HepG2 (cell line): ENCODE data around the gene TCFL5. TPM values are rescaled to one million over a fixed set of nuclear protein-coding genes. Genes with fewer than 3 reads are reported as not detected.

Experiments used
- CSRNP1 ChIP-seq: sonication (generic); formaldehyde crosslinking; IDR thresholded peaks from 2 replicates; pipeline ENCODE4 v1.8.1; 2023; ENCODE audit warnings: mild to moderate bottlenecking, missing genetic modification reagents
- DDIT3 ChIP-seq: sonication (generic); formaldehyde crosslinking; IDR thresholded peaks from 2 replicates; pipeline ENCODE4 v1.4.0; 2020; ENCODE audit warnings: mild to moderate bottlenecking, missing genetic modification reagents
- GFI1 ChIP-seq: sonication (generic); formaldehyde crosslinking; IDR thresholded peaks from 2 replicates; pipeline ENCODE4 v1.5.0; 2020; ENCODE audit warnings: missing genetic modification reagents, mild to moderate bottlenecking, borderline replicate concordance
- HOMEZ ChIP-seq: IDR thresholded peaks from 2 replicates; pipeline ENCODE4 v1.6.1; 2016; ENCODE audit warnings: low read depth
- JUN ChIP-seq: sonication (generic); formaldehyde crosslinking; IDR thresholded peaks from 2 replicates; pipeline ENCODE4 v1.4.0; 2020; ENCODE audit warnings: mild to moderate bottlenecking, missing genetic modification reagents
- KDM5A ChIP-seq: fragments of 200-600 bp; sonication (generic); IDR thresholded peaks from 2 replicates; pipeline ENCODE4 v1.7.0; 2018; ENCODE audit warnings: antibody characterized with exemption, mild to moderate bottlenecking, low read length, borderline replicate concordance
- LBX2 ChIP-seq: sonication (generic); formaldehyde crosslinking; IDR thresholded peaks from 2 replicates; pipeline ENCODE4 v1.5.0; 2020; ENCODE audit warnings: missing genetic modification reagents, mild to moderate bottlenecking, borderline replicate concordance
- MATR3 ChIP-seq: sonication (generic); formaldehyde crosslinking; IDR thresholded peaks from 2 replicates; pipeline ENCODE4 v1.4.0; 2020; ENCODE audit warnings: missing genetic modification reagents
- MLX ChIP-seq: IDR thresholded peaks from 2 replicates; pipeline ENCODE4 v1.6.1; 2016
- NFE2L2 ChIP-seq: fragments of 150-350 bp; IDR thresholded peaks from 2 replicates; pipeline ENCODE4 v1.6.1; 2014; ENCODE audit warnings: low read length
- PHF5A ChIP-seq: IDR thresholded peaks from one replicate; pipeline ENCODE4 v1.6.1; 2018; ENCODE audit warnings: low read depth, missing genetic modification reagents; ENCODE audit not compliant: unreplicated experiment
- REPIN1 ChIP-seq: sonication (generic); formaldehyde crosslinking; IDR thresholded peaks from 2 replicates; pipeline ENCODE4 v1.8.0; 2022; ENCODE audit warnings: missing genetic modification reagents, low read depth, mild to moderate bottlenecking, borderline replicate concordance
- SALL1 ChIP-seq: sonication (generic); formaldehyde crosslinking; IDR thresholded peaks from 2 replicates; pipeline ENCODE4 v1.8.0; 2022; ENCODE audit warnings: mild to moderate bottlenecking, missing genetic modification reagents
- THRA ChIP-seq: sonication (generic); formaldehyde crosslinking; IDR thresholded peaks from 2 replicates; pipeline ENCODE4 v1.4.0; 2020; ENCODE audit warnings: missing genetic modification reagents, borderline replicate concordance
- YEATS4 ChIP-seq: sonication (generic); formaldehyde crosslinking; IDR thresholded peaks from 2 replicates; pipeline ENCODE4 v1.4.0; 2020; ENCODE audit warnings: missing genetic modification reagents, borderline replicate concordance
- ZBTB26 ChIP-seq: IDR thresholded peaks from 2 replicates; pipeline ENCODE4 v1.6.1; 2016; ENCODE audit warnings: missing compliant biosample characterization, missing genetic modification reagents, borderline replicate concordance
- ZKSCAN5 ChIP-seq: sonication (generic); formaldehyde crosslinking; IDR thresholded peaks from 2 replicates; pipeline ENCODE4 v1.5.1; 2020; ENCODE audit warnings: mild to moderate bottlenecking, missing genetic modification reagents
- ZNF274 ChIP-seq: sonication (generic); formaldehyde crosslinking; IDR thresholded peaks from 2 replicates; pipeline ENCODE4 v1.5.1; 2020; ENCODE audit warnings: mild to moderate bottlenecking, missing genetic modification reagents
- ZNF768 ChIP-seq: sonication (generic); formaldehyde crosslinking; IDR thresholded peaks from 2 replicates; pipeline ENCODE4 v1.4.0; 2020; ENCODE audit warnings: missing genetic modification reagents
- ZNF781 ChIP-seq: sonication (generic); formaldehyde crosslinking; IDR thresholded peaks from 2 replicates; pipeline ENCODE4 v1.5.1; 2020; ENCODE audit warnings: borderline replicate concordance, mild to moderate bottlenecking, missing genetic modification reagents; ENCODE audit errors: not compliant biosample characterization
- ZNF878 ChIP-seq: sonication (generic); formaldehyde crosslinking; IDR thresholded peaks from 2 replicates; pipeline ENCODE4 v1.8.1; 2023; ENCODE audit warnings: mild to moderate bottlenecking, missing genetic modification reagents, moderate library complexity
- polyA plus RNA-seq, 8 experiments: library from polyadenylated mRNA; depleted of rRNA in 3 of 8; stranded (reverse) in 7 of 8; unstranded in 1 of 8; fragments of >200 nt; fragmentation: Illumina TruSeq in 4 of 8; extraction: Trizol in 4 of 8; gene quantifications; 2 replicates each; pipeline versions ENCODE4 v1.2.1 to v1.2.3, GENCODE V29; 2011 to 2016; ENCODE audit warnings: low read depth in 4 of 8, missing spikeins in 1 of 8, mixed read lengths in 1 of 8; ENCODE audit not compliant: insufficient read depth in 1 of 8
- total RNA-seq, 5 experiments: library from RNA; depleted of rRNA; stranded (reverse); fragments of >200 nt; fragmentation: Illumina TruSeq; extraction: Trizol; gene quantifications; 2 replicates each; pipeline ENCODE4 v1.2.3, GENCODE V29; 2016; ENCODE audit warnings: low read depth in 1 of 5

TCFL5 gene
- total and polyA plus RNA-seq, 2 of the 13 experiments (the other 11 are each of a cell fraction or from before 2014, with no cell fraction given): 14.8 to 20.0 TPM

- TF ChIP-seq CSRNP1 (CRISPR knock-in tag) (no peak), KDM5A (no peak), GFI1 (CRISPR knock-in tag) (no peak), NFE2L2 (no peak), REPIN1 (CRISPR knock-in tag) (peak; percentile 30; the same call in 1 of the 2 replicates), ZNF768 (CRISPR knock-in tag) (peak; percentile 77; the same call in 1 of the 2 replicates), LBX2 (CRISPR knock-in tag) (no peak), ZKSCAN5 (CRISPR knock-in tag) (no peak), SALL1 (CRISPR knock-in tag) (peak; percentile 66; the same call in 1 of the 2 replicates), MLX (CRISPR knock-in tag) (peak; percentile 10; the same call in 1 of the 2 replicates), ZBTB26 (no peak), HOMEZ (CRISPR knock-in tag) (peak; percentile 86; the same call in 1 of the 2 replicates), PHF5A (CRISPR knock-in tag) (peak; percentile 64), ZNF878 (CRISPR knock-in tag) (no peak), DDIT3 (no peak), ZNF781 (peak; percentile 67), YEATS4 (peak; percentile 40; the same call in 1 of the 2 replicates), MATR3 (no peak), ZNF274 (CRISPR knock-in tag) (no peak), THRA (CRISPR knock-in tag) (peak; percentile 60), JUN (no peak)
These were observed 14.1 kb upstream of the TCFL5 start (continued) for GRCh38 chr20:62875419-62876361.
